GM12878 (cell line): Measurements from ENCODE around the gene DDX27. TPM values are rescaled to one million over a fixed set of nuclear protein-coding genes. Genes with fewer than 3 reads are reported as not detected.

Experiments used
- ATAC-seq: fragments of 200-7000 bp; cut with Tn5 transposase; 3 replicates; pipeline ENCODE4 v1.9.1; 2020; ENCODE audit warnings: mild to moderate bottlenecking, moderate library complexity
- BruUV-seq: library from RNA; stranded (reverse); fragments of 400-500 nt; replicated peaks from 2 replicates; lab custom pipeline; 2021; lab: Mats Ljungman, UMichigan
- CTCF ChIA-PET: fragments of 300-600 bp; sonication (Branson Sonifier 250); formaldehyde crosslinking; extraction: SDS; loops from one replicate; lab custom pipeline; 2021; ENCODE audit warnings: inconsistent platforms; lab: Yijun Ruan, JAX
- POLR2A ChIA-PET: fragments of 350-600 bp; formaldehyde crosslinking; extraction: SDS; loops from one replicate; lab custom pipeline; 2021; ENCODE audit warnings: inconsistent platforms; lab: Charles Lee
- RAD21 ChIA-PET: fragments of 300-600 bp; sonication (Branson Sonifier 250); formaldehyde crosslinking; loops from one replicate; lab custom pipeline; 2023; ENCODE audit warnings: antibody characterized with exemption; ENCODE audit not compliant: unreplicated experiment; lab: Charles Lee
- SMC1A ChIA-PET: fragments of 300-600 bp; sonication (Branson Sonifier 250); formaldehyde crosslinking; loops from one replicate; lab custom pipeline; 2023; ENCODE audit not compliant: unreplicated experiment, uncharacterized antibody; lab: Charles Lee
- DNase-seq: peaks from one replicate; pipeline ENCODE4 v3.0.0-alpha.2; 2011; ENCODE audit warnings: low read depth, low spot score
- FAIRE-seq: peaks from 3 replicates; lab custom pipeline; 2011; peaks lifted over from hg19 to GRCh38; lab: Jason Lieb, UNC
- H2AFZ ChIP-seq: 2 replicates; pipeline ENCODE4 v1.6.0; 2011; ENCODE audit warnings: low read depth, low read length, control low read depth; ENCODE audit not compliant: control insufficient read depth
- H3K27ac ChIP-seq: 2 replicates; pipeline ENCODE4 v1.5.1; 2011; ENCODE audit warnings: control low read depth; ENCODE audit not compliant: control insufficient read depth, insufficient read depth
- H3K27me3 ChIP-seq, 2 experiments: replicated peaks in 1 of 2; 2 replicates each; pipeline versions ENCODE4 v1.6.0 to v1.6.1; 2011; ENCODE audit warnings: low read length in 1 of 2; ENCODE audit not compliant: control insufficient read depth in 2 of 2, insufficient read depth in 2 of 2
- H3K36me3 ChIP-seq, 2 experiments: 2 replicates each; pipeline ENCODE4 v1.5.1; 2011; ENCODE audit warnings: low read length in 1 of 2; ENCODE audit not compliant: control insufficient read depth in 2 of 2, insufficient read depth in 2 of 2
- H3K4me1 ChIP-seq: 2 replicates; pipeline ENCODE4 v1.6.1; 2011; ENCODE audit warnings: mild to moderate bottlenecking, low read length, moderate library complexity, mixed read lengths; ENCODE audit not compliant: control insufficient read depth, insufficient read depth
- H3K4me2 ChIP-seq: 2 replicates; pipeline ENCODE4 v1.6.0; 2011; ENCODE audit warnings: control low read depth; ENCODE audit not compliant: control insufficient read depth, insufficient read depth
- H3K4me3 ChIP-seq: fragments of 200-600 bp; sonication (generic); 2 replicates; pipeline ENCODE4 v1.5.1; 2016
- H3K79me2 ChIP-seq: 2 replicates; pipeline ENCODE4 v1.6.0; 2011; ENCODE audit warnings: low read length; ENCODE audit not compliant: control insufficient read depth, insufficient read depth
- H3K9ac ChIP-seq: 2 replicates; pipeline ENCODE4 v1.8.0; 2011; ENCODE audit warnings: low read length, control low read depth, mixed read lengths; ENCODE audit not compliant: control insufficient read depth, insufficient read depth
- H3K9me3 ChIP-seq: replicated peaks from 3 replicates; pipeline ENCODE4 v1.5.1; 2011; ENCODE audit warnings: mild to moderate bottlenecking, low read length; ENCODE audit not compliant: control insufficient read depth, insufficient read depth
- H4K20me1 ChIP-seq: 2 replicates; pipeline ENCODE4 v1.6.0; 2011; ENCODE audit not compliant: control insufficient read depth, insufficient read depth
- IRF3 ChIP-seq: fragments of 450-650 bp; IDR thresholded peaks from 2 replicates; pipeline ENCODE4 v1.6.1; 2014; ENCODE audit warnings: mild to moderate bottlenecking
- KAT2A ChIP-seq: conservative IDR thresholded peaks from 2 replicates; pipeline ENCODE4 v1.6.1; 2011; ENCODE audit warnings: low read depth, low read length; ENCODE audit not compliant: control insufficient read depth
- NFYA ChIP-seq: IDR thresholded peaks from 2 replicates; pipeline ENCODE4 v1.6.1; 2011; ENCODE audit warnings: low read depth, mild to moderate bottlenecking, low read length, improper control_type of control experiment, borderline replicate concordance
- PBX3 ChIP-seq: IDR thresholded peaks from 2 replicates; pipeline ENCODE4 v1.6.1; 2011; ENCODE audit warnings: mild to moderate bottlenecking, low read depth, low read length, moderate library complexity; ENCODE audit not compliant: insufficient replicate concordance
- POLR2AphosphoS2 ChIP-seq: IDR thresholded peaks from 2 replicates; pipeline ENCODE4 v1.6.1; 2011; ENCODE audit warnings: low read depth, mild to moderate bottlenecking, low read length, improper control_type of control experiment, moderate library complexity
- RAD21 ChIP-seq: IDR thresholded peaks from 2 replicates; pipeline ENCODE4 v1.6.1; 2011; ENCODE audit warnings: mild to moderate bottlenecking, low read depth, low read length, moderate library complexity; ENCODE audit not compliant: insufficient read depth
- RFX5 ChIP-seq: IDR thresholded peaks from 2 replicates; pipeline ENCODE4 v1.6.1; 2011; ENCODE audit warnings: low read depth, low read length, improper control_type of control experiment
- SMAD5 ChIP-seq: IDR thresholded peaks from 2 replicates; pipeline ENCODE4 v1.6.1; 2016; ENCODE audit warnings: antibody characterized with exemption, low read depth
- SREBF1 ChIP-seq: IDR thresholded peaks from 2 replicates; pipeline ENCODE4 v1.6.1; 2012; ENCODE audit warnings: mild to moderate bottlenecking, low read length
- ZNF24 ChIP-seq: fragments of 450-650 bp; IDR thresholded peaks from 2 replicates; pipeline ENCODE4 v1.6.1; 2017; ENCODE audit warnings: antibody characterized with exemption, mild to moderate bottlenecking
- WGBS: methylation state at CpG from one replicate; pipeline ENCODE4 v1.1.6; 2016; ENCODE audit warnings: low lambda C conversion rate; ENCODE audit not compliant: insufficient replicate concordance, insufficient coverage; ENCODE audit errors: missing lambda C conversion rate; 5-methylcytosine and 5-hydroxymethylcytosine counted together
- in situ Hi-C: fragments of 300-500 bp; cut with MboI; formaldehyde crosslinking; loops from 9 replicates; pipeline ENCODE4 v1.14.3; 2018; ENCODE audit warnings: mixed read lengths
- intact Hi-C: fragments of 100-400 bp; cut with micrococcal nuclease; formaldehyde crosslinking; loops from one replicate; pipeline ENCODE4 v1.14.2; 2022; ENCODE audit not compliant: unreplicated experiment
- polyA plus RNA-seq, 11 experiments: library from polyadenylated mRNA; depleted of rRNA in 4 of 11; unstranded in 6 of 11; stranded (reverse) in 5 of 11; fragments of >200 nt; fragmentation: Nextera tagmentation in 4 of 11; fragmentation: Illumina TruSeq in 1 of 11; extraction: Ambion mirVana in 4 of 11; extraction: Trizol in 1 of 11; gene quantifications; 1 replicate in 1 of 11; 2 replicates in 10 of 11; pipeline versions ENCODE4 v1.2.1 to v1.2.3, GENCODE V29; 2011 to 2016; ENCODE audit warnings: inconsistent platforms in 2 of 11, missing spikeins in 2 of 11, low read depth in 1 of 11
- total RNA-seq, 4 experiments: library from RNA; depleted of rRNA in 3 of 4; stranded (reverse); fragments of >200 nt in 3 of 4; fragmentation: Illumina TruSeq in 1 of 4; extraction: Trizol in 1 of 4; gene quantifications; 2 replicates each; pipeline versions ENCODE4 v1.2.1 to v1.2.3, GENCODE V29; 2013 to 2021

The DDX27 gene
- total and polyA plus RNA-seq, 10 of the 15 experiments (the other 5 are each of a cell fraction or from before 2014, with no cell fraction given), result 19.8 to 78.8 (median 54.9) TPM

- no peak overlapping the region for H3K27ac ChIP-seq
- H3K4me3 ChIP-seq, result no peak overlapping the region
- ATAC-seq (no peak), FAIRE-seq (no peak), DNase-seq (no peak)
- no peak overlapping the region for H2AFZ ChIP-seq
- in situ Hi-C loops (no loop called here), intact Hi-C loops (no loop called here)
- H3K36me3 ChIP-seq, result no peaks in the 10 kb centered on the region
- H3K9me3 ChIP-seq, result no peaks in the 10 kb centered on the region; the same call in 2 of the 3 replicates
- SMC1A ChIA-PET, result interaction anchor here (0.7 to 3.2 kb wide), 2 partner anchors 38 to 71 kb away, joined by 3 to 10 read pairs; no protein-coding TSS in a partner anchor
- H3K9ac ChIP-seq, result no peak overlapping the region
- no TSS peak for BruUV-seq
- H3K27me3 ChIP-seq, result no peaks in the 10 kb centered on the region
- no peaks in the 10 kb centered on the region for H4K20me1 ChIP-seq
- RAD21 ChIA-PET, result no interaction called here
- POLR2A ChIA-PET, result no interaction called here
- H3K4me1 ChIP-seq, result no peaks in the 10 kb centered on the region
- H3K4me2 ChIP-seq, result no peak overlapping the region
- H3K79me2 ChIP-seq, result no peaks in the 10 kb centered on the region
- 33% methylated on average over 9 of the region's 9 CpGs for WGBS
- CTCF ChIA-PET, result interaction anchor here (2.0 to 2.9 kb wide), 2 partner anchors 13 to 71 kb away, joined by 5 to 14 read pairs; no protein-coding TSS in a partner anchor
- TF ChIP-seq SMAD5, result no peak
- no peak for TF ChIP-seq RFX5
- no peak for TF ChIP-seq PBX3
- no peak for TF ChIP-seq NFYA
- TF ChIP-seq SREBF1, result no peak
- TF ChIP-seq POLR2AphosphoS2, result no peak
- TF ChIP-seq KAT2A, result no peak
- no peak for TF ChIP-seq ZNF24
- TF ChIP-seq IRF3, result no peak
- TF ChIP-seq RAD21, result no peak
Measured at GRCh38 chr20:49203746-49204145, 15.5 kb upstream of the DDX27 start.
